Activated T-helper 17 cell treated with anti-CD3 and anti-CD28 coated beads, Interleukin-2, amount 50 U/mL, for 72 hours (primary cell): Measurements from ENCODE around the gene PLEKHA5. TPM values are rescaled to one million over a fixed set of nuclear protein-coding genes. Genes with fewer than 3 reads are reported as not detected.

Experiments
- ATAC-seq: fragments of 150-1000 bp; cut with Tn5 transposase; replicated peaks from 2 replicates; pipeline ENCODE4 v1.10.0; 2021; ENCODE audit warnings: mild to moderate bottlenecking, moderate library complexity
- H3K27ac Mint-ChIP-seq: one replicate; pipeline ENCODE4 v1.8.0; 2022; ENCODE audit warnings: mixed read lengths
- H3K27me3 Mint-ChIP-seq: one replicate; pipeline ENCODE4 v1.8.0; 2022; ENCODE audit warnings: mixed read lengths
- H3K36me3 Mint-ChIP-seq: one replicate; pipeline ENCODE4 v1.8.0; 2022; ENCODE audit warnings: low read depth, mild to moderate bottlenecking, mixed read lengths
- H3K4me1 Mint-ChIP-seq: one replicate; pipeline ENCODE4 v1.8.0; 2022; ENCODE audit warnings: mixed read lengths
- H3K4me3 Mint-ChIP-seq: one replicate; pipeline ENCODE4 v1.8.0; 2022; ENCODE audit warnings: mild to moderate bottlenecking, mixed read lengths
- H3K9me3 Mint-ChIP-seq: one replicate; pipeline ENCODE4 v1.8.0; 2022; ENCODE audit warnings: mixed read lengths
- total RNA-seq, 2 donors: library from RNA; stranded (reverse); gene quantifications; one replicate each; pipeline ENCODE4 v1.2.3, GENCODE V29; 2022

The PLEKHA5 gene
- total RNA-seq, 2 donors from 2014 or later, result 8.6 to 10.4 TPM

- H3K4me3 Mint-ChIP-seq, result no peak overlapping the region
- H3K27ac Mint-ChIP-seq, result no peak overlapping the region
- H3K36me3 Mint-ChIP-seq, result no peaks in the 10 kb centered on the region
- ATAC-seq, result no peak
- H3K4me1 Mint-ChIP-seq, result no peaks in the 10 kb centered on the region
- no peaks in the 10 kb centered on the region for H3K9me3 Mint-ChIP-seq
- no peaks in the 10 kb centered on the region for H3K27me3 Mint-ChIP-seq
Observed at GRCh38 chr12:19248929-19249602, 119.5 kb downstream of the PLEKHA5 start.

- Mint-ChIP-seq H3K36me3 (no peaks in the 10 kb centered on the region), H3K4me1 (no peaks in the 10 kb centered on the region), H3K9me3 (no peaks in the 10 kb centered on the region), H3K27me3 (no peaks in the 10 kb centered on the region), H3K27ac (no peak overlapping the region), H3K4me3 (no peak overlapping the region)
- no peak for ATAC-seq
Observed at GRCh38 chr12:19251481-19252132, 122.1 kb downstream of the PLEKHA5 start.

- ATAC-seq, result no peak
- Mint-ChIP-seq H3K27me3 (no peaks in the 10 kb centered on the region), H3K36me3 (no peaks in the 10 kb centered on the region), H3K27ac (no peak overlapping the region), H3K4me3 (no peak overlapping the region), H3K9me3 (no peaks in the 10 kb centered on the region), H3K4me1 (no peaks in the 10 kb centered on the region)
Observed at GRCh38 chr12:19260135-19260534, 130.6 kb downstream of the PLEKHA5 start.

GRCh38 chr12:19261773-19262172 lies 132.2 kb downstream of the PLEKHA5 start:
- Mint-ChIP-seq H3K36me3 (no peaks in the 10 kb centered on the region), H3K27ac (no peak overlapping the region), H3K9me3 (no peaks in the 10 kb centered on the region), H3K4me3 (no peak overlapping the region), H3K27me3 (no peaks in the 10 kb centered on the region), H3K4me1 (no peaks in the 10 kb centered on the region)
- no peak for ATAC-seq

GRCh38 chr12:19263672-19264071 lies 134.1 kb downstream of the PLEKHA5 start:
- Mint-ChIP-seq H3K27ac (no peak overlapping the region), H3K27me3 (no peaks in the 10 kb centered on the region), H3K36me3 (no peaks in the 10 kb centered on the region), H3K4me1 (no peaks in the 10 kb centered on the region), H3K9me3 (no peaks in the 10 kb centered on the region), H3K4me3 (no peak overlapping the region)
- ATAC-seq, result no peak

GRCh38 chr12:19273482-19274330 lies 144.2 kb downstream of the PLEKHA5 start:
- peak; percentile 89 for ATAC-seq
- no peaks in the 10 kb centered on the region for H3K27me3 Mint-ChIP-seq
- H3K36me3 Mint-ChIP-seq, result no peaks in the 10 kb centered on the region
- no peak overlapping the region for H3K4me3 Mint-ChIP-seq
- H3K9me3 Mint-ChIP-seq, result no peaks in the 10 kb centered on the region
- H3K27ac Mint-ChIP-seq, result peak overlapping the region; percentile 69
- H3K4me1 Mint-ChIP-seq, result peaks cover 13% of the 10 kb centered on the region

- Mint-ChIP-seq H3K27ac (no peak overlapping the region), H3K36me3 (no peaks in the 10 kb centered on the region)
Observed at GRCh38 chr12:19276767-19277166, 147.2 kb downstream of the PLEKHA5 start.

GRCh38 chr12:19277711-19278110 lies 148.2 kb downstream of the PLEKHA5 start:
- ATAC-seq, result no peak

More at GRCh38 chr12:19276767-19277166, 147.2 kb downstream of the PLEKHA5 start:
- Mint-ChIP-seq H3K4me3 (no peak overlapping the region), H3K27me3 (no peaks in the 10 kb centered on the region), H3K4me1 (peaks cover 13% of the 10 kb centered on the region), H3K9me3 (no peaks in the 10 kb centered on the region)
- ATAC-seq, result no peak

GRCh38 chr12:19278407-19278806 lies 148.9 kb downstream of the PLEKHA5 start:
- Mint-ChIP-seq H3K4me1 (peaks cover 12% of the 10 kb centered on the region), H3K4me3 (no peak overlapping the region), H3K36me3 (no peaks in the 10 kb centered on the region), H3K27me3 (no peaks in the 10 kb centered on the region), H3K27ac (no peak overlapping the region), H3K9me3 (no peaks in the 10 kb centered on the region)
- ATAC-seq, result no peak

More at GRCh38 chr12:19277711-19278110, 148.2 kb downstream of the PLEKHA5 start:
- H3K36me3 Mint-ChIP-seq, result no peaks in the 10 kb centered on the region
- H3K4me1 Mint-ChIP-seq, result peaks cover 13% of the 10 kb centered on the region
- H3K4me3 Mint-ChIP-seq, result no peak overlapping the region
- no peaks in the 10 kb centered on the region for H3K27me3 Mint-ChIP-seq
- no peak overlapping the region for H3K27ac Mint-ChIP-seq
- no peaks in the 10 kb centered on the region for H3K9me3 Mint-ChIP-seq

GRCh38 chr12:19282133-19282699 lies 152.7 kb downstream of the PLEKHA5 start:
- Mint-ChIP-seq H3K4me1 (no peaks in the 10 kb centered on the region), H3K27me3 (no peaks in the 10 kb centered on the region), H3K9me3 (no peaks in the 10 kb centered on the region), H3K36me3 (no peaks in the 10 kb centered on the region), H3K4me3 (no peak overlapping the region), H3K27ac (no peak overlapping the region)
- no peak for ATAC-seq

GRCh38 chr12:19284658-19285057 lies 155.1 kb downstream of the PLEKHA5 start:
- Mint-ChIP-seq H3K27me3 (no peaks in the 10 kb centered on the region), H3K36me3 (no peaks in the 10 kb centered on the region), H3K4me1 (no peaks in the 10 kb centered on the region), H3K4me3 (no peak overlapping the region), H3K9me3 (no peaks in the 10 kb centered on the region), H3K27ac (no peak overlapping the region)
- ATAC-seq, result no peak

GRCh38 chr12:19285793-19286448 lies 156.4 kb downstream of the PLEKHA5 start:
- Mint-ChIP-seq H3K4me1 (no peaks in the 10 kb centered on the region), H3K4me3 (no peak overlapping the region), H3K36me3 (no peaks in the 10 kb centered on the region), H3K9me3 (no peaks in the 10 kb centered on the region), H3K27ac (no peak overlapping the region), H3K27me3 (no peaks in the 10 kb centered on the region)
- no peak for ATAC-seq

GRCh38 chr12:19287302-19287701 lies 157.8 kb downstream of the PLEKHA5 start:
- Mint-ChIP-seq H3K36me3 (no peaks in the 10 kb centered on the region), H3K9me3 (no peaks in the 10 kb centered on the region), H3K4me3 (no peak overlapping the region), H3K27ac (no peak overlapping the region), H3K27me3 (no peaks in the 10 kb centered on the region), H3K4me1 (no peaks in the 10 kb centered on the region)
- no peak for ATAC-seq

- Mint-ChIP-seq H3K36me3 (no peaks in the 10 kb centered on the region), H3K4me3 (no peak overlapping the region), H3K27me3 (no peaks in the 10 kb centered on the region), H3K27ac (no peak overlapping the region), H3K9me3 (no peaks in the 10 kb centered on the region), H3K4me1 (no peaks in the 10 kb centered on the region)
- no peak for ATAC-seq
Observed at GRCh38 chr12:19288161-19288560, 158.6 kb downstream of the PLEKHA5 start.
